Panc1 (cell line): ENCODE measurements around the gene CHRNA7.

Source experiments
- POLR2AphosphoS5 ChIP-seq: IDR thresholded peaks from 2 replicates; pipeline ENCODE4 v1.6.1; 2012; ENCODE audit warnings: mild to moderate bottlenecking, low read depth, low read length, moderate library complexity
- SIN3A ChIP-seq: IDR thresholded peaks from 2 replicates; pipeline ENCODE4 v1.6.1; 2012; ENCODE audit warnings: low read depth, mild to moderate bottlenecking, low read length, moderate library complexity, borderline replicate concordance; ENCODE audit not compliant: insufficient read depth
- TCF7L2 ChIP-seq: IDR thresholded peaks from 2 replicates; pipeline ENCODE4 v1.6.1; 2011; ENCODE audit warnings: mild to moderate bottlenecking, low read depth, low read length, inconsistent platforms
- TF ChIP-seq, protein P1 (sequence below): fragments of 450-650 bp; IDR thresholded peaks from 2 replicates; pipeline ENCODE4 v1.5.1; 2017; ENCODE audit warnings: mild to moderate bottlenecking

DNA sequence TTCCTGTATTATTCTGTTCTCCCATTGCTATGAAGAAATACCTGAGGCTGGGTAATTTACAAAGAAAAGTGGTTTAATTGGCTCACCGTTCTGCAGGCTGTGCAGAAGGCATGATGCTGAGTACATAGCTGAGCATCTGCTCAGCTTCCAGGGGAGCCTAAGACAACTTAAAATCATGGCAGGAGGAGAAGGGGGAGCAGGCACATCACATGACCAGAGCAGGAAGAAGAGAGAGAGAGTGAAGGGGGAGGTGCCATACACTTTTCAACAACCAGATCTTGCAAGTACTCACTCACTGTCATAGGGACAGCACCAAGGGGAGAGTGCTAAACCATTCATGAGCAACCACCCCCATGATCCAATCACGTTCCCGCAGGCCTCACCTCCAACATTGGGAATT is 188.4 kb downstream of the CHRNA7 start:
- TF ChIP-seq POLR2AphosphoS5 (no peak), TCF7L2 (no peak), SIN3A (no peak)
- TF ChIP-seq, protein P1, sequence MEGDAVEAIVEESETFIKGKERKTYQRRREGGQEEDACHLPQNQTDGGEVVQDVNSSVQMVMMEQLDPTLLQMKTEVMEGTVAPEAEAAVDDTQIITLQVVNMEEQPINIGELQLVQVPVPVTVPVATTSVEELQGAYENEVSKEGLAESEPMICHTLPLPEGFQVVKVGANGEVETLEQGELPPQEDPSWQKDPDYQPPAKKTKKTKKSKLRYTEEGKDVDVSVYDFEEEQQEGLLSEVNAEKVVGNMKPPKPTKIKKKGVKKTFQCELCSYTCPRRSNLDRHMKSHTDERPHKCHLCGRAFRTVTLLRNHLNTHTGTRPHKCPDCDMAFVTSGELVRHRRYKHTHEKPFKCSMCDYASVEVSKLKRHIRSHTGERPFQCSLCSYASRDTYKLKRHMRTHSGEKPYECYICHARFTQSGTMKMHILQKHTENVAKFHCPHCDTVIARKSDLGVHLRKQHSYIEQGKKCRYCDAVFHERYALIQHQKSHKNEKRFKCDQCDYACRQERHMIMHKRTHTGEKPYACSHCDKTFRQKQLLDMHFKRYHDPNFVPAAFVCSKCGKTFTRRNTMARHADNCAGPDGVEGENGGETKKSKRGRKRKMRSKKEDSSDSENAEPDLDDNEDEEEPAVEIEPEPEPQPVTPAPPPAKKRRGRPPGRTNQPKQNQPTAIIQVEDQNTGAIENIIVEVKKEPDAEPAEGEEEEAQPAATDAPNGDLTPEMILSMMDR = no peak
